OCI-LY7 (cell line): ENCODE measurements around the gene RNFT2.

ENCODE experiments used
- CTCF ChIP-seq: fragments of 200-600 bp; sonication (generic); conservative IDR thresholded peaks from 2 replicates; pipeline ENCODE4 v1.5.1; 2014; ENCODE audit warnings: mild to moderate bottlenecking, antibody characterized with exemption, low read length, moderate library complexity, mixed read lengths
- EZH2phosphoT487 ChIP-seq: fragments of 200-600 bp; sonication (generic); IDR thresholded peaks from 2 replicates; pipeline ENCODE4 v1.6.1; 2018; ENCODE audit warnings: low read depth, borderline replicate concordance, mild to moderate bottlenecking, mixed run types, antibody characterized with exemption, low read length, moderate library complexity, mixed read lengths

GRCh38 chr12:116750298-116750697 is 12.2 kb downstream of the RNFT2 start:
- no peak for TF ChIP-seq CTCF
- TF ChIP-seq EZH2phosphoT487 = no peak
